Tongue (tissue), 2 donors: ENCODE results near the gene IRX6. TPM values are rescaled to one million over a fixed set of nuclear protein-coding genes. Genes with fewer than 3 reads are reported as not detected.

Source experiments
- DNase-seq: peaks from one replicate; pipeline ENCODE4 v3.0.0-alpha.2; 2015
- total RNA-seq: library from RNA; depleted of rRNA; stranded (reverse); fragments of >200 nt; gene quantifications from one replicate; pipeline ENCODE4 v1.2.3, GENCODE V29; 2014

IRX6 gene
- total RNA-seq: 0.10 TPM

DNA sequence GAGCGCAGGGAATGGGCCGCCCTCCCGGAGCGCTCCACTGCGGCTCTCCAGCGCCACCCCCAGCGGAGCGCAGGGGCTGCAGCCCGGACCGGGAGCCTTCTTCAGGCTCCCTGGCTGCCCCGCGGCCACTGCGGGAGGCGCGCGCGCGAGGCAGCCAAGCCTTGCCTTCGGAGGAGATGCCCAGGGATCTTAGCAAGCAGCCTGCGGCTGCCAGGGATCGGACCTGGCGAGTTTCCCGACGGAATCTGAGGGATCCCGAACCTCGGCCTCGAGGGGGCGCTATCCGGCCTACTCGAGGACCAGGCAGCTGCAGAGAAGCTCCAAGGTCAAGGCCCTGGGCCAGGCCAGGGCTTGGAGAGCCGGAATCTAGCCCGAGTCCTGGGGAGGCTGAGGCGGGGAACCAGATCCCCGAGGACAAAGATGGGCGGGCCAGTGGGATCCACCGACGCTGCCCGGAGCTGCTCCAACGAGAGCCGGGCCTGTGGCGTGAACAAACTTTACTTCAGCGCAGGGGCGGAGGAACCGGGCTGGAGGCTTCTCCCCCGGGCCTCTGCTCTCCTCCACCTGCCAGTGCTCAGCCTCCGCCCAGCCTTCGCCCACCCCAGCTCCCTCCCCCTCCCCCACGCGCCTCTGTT is at the start of gene IRX6:
Gene IRX6 (plus strand): TSS at position 567 of the 635 bp plus-strand sequence. CDS start 889 bp downstream, outside the sequence.
- DNase-seq: peak; percentile 54

DNA sequence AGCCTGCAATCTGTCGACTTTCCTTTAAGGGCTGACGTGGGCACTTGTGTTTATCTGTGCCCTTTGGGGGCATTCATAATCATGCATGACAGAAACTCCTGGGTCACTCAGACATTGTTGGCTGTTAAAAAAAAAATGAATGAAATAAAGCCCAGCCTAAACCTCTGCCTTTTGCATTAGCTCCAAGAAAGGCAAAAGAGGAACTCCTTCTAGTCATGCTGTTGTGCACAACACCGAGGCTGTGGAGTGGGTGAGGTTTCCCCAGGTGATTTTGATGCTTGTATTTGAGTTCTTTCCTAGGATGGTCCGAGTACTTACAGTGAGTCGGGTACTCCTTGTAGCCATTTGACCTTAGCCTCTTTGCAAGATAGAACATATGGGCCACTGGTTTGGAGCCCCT is 49.6 kb upstream of the IRX6 start:
- no peak for DNase-seq

DNA sequence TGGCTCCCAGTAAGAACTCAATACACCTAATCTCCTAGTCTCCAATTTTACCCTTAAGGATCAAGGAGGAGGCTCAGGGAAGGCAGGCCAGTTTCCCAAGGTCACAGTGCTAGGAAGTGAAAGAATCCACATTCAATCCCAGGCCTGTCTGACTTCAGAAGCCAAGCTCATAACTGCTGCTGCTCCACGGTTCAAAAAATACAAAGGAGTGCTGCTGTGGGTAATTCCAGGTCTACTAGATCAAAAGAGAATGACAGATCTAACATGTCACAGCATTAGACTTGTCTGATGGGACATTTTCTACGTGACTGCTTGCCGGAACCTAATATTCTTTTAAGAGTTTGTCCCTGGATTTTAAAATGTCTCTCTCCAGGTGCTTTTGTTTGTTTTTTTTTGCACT is 48.8 kb upstream of the IRX6 start:
- no peak for DNase-seq

DNA sequence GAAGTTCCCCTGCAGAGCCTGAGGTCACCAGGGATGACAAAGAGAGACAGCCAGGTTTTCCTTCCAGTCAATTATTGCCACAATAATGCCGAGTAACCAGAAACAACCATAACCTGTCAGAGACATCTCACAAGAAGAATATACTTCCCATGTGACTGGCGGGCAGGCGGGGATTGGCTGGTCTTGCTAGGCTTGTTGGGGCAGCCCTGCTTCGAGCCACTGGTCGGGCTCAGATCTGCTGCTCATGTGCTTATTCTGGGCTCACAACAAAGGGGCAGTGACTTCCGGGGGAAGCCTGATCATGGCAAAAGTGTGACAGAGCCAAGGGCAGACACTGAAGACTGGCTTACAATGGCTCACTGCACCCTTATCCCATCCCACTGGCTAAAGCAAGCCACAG is 48.1 kb upstream of the IRX6 start:
- DNase-seq: no peak

DNA sequence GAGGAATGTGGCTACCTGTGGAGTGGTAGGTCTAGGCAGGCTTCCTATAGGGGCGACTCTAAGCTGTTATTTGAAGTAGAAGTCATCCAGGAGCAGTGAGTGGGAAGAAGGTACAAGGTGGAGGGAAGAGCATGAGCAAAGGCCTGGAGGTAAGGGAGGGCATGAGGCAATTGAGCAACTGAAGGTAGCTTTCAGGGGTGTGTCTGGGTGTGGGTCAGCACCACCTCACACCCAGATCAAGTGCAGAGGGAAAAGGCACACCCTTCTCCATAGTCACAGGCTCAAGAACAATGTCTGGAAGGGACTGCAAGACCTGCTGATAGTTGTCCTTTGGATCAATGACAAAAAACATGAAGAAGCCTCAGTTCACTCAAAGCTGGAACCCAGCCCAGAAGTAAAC is 46.5 kb upstream of the IRX6 start:
- DNase-seq: no peak

DNA sequence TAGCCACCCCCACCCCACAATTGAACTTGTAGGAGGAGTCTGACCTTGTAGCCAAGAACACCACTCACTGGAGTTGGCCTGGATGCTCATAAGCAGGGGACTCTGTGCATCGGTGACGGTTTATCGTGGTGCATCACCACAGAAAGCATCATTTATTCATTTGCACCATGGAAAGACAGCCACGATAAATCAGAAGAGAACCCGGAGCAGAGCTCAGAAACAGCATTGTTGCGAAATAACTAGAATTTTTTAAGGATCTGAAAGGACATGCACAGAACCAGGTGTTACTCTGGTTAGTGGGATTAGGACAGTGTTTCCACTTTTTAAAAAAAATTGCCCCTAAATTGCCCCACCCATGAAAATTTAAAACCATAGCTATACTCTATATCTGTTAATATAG is 44.4 kb upstream of the IRX6 start:
- DNase-seq: no peak

DNA sequence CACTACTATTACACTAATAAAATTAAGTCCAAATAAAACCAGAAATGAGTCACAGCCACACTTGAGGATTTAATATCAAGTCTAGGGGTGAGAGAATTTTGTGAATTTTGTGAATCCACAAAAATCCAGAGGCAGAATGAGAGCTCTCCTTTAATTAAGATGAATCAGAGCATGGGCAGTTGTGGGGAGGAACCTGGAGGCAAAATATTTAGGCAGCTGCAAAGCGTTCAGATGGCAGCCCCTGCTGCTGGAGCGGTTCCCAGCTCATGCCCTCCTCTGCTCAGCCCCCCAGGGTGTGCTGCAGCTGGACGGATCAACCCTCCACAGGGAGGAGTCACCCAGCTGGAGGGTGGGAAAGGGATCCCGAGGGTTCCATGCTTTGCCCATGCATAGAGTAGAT is 43.4 kb upstream of the IRX6 start:
- DNase-seq: no peak

DNA sequence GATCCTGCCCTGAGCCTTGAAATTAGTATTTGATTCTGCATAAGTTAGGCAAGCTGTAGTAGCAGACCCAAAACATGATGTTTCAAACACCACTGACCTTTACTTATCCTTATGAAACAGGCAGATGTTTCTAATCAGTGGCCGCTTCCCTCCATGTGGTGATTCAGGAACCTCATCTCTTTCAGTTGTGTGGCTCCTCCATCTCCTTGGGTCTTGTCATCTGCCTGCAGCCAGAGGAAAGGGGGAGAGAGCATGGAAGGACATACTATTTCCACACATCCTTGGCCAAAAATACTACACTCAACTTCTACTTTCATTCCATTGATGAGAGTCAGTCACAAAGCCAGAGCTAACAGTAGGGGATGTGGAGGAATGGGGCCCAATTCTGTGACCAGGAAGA is 41.6 kb upstream of the IRX6 start:
- no peak for DNase-seq

DNA sequence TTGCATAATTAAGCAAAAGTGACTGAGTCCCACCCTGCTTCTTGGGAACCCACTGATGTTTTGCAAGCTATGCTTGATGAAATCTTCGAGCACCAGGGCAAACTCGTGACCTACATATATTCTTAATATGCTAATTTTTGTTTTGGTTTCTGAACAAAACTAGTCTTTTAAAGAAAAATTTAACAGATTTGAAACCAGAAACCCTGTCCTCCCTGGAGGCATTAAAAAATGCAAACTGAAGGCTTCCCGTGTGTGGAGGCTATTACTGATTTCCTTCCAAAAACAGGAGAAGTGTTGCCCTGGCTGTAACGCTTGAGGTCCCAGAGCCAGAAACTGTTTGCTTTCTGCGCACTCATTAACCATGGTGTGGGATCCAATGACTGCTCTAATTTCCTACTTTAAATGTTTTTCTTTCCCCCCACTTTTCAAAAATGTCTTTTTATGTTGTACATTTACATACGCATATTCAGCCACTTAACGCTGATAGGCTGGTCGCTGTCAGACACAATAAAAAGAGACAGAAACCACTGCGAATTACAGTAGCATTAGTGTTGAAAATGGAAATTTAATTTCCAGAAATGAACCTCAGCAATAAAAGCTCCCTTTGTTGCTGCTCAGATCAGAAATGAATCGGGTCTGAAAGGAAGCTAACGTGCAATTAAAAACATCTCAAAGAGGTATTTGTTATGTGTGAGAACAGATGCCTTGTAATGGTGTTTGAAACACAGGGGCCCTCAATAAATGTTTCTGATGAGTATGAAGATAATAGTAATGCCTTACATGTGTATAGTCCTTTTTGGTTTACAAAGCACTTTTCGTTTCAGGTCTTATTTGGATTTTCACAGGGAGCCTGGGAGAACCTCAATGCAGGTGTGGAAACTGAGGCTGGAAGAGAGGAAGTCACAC is 39.9 kb upstream of the IRX6 start:
- peak; percentile 31 for DNase-seq

DNA sequence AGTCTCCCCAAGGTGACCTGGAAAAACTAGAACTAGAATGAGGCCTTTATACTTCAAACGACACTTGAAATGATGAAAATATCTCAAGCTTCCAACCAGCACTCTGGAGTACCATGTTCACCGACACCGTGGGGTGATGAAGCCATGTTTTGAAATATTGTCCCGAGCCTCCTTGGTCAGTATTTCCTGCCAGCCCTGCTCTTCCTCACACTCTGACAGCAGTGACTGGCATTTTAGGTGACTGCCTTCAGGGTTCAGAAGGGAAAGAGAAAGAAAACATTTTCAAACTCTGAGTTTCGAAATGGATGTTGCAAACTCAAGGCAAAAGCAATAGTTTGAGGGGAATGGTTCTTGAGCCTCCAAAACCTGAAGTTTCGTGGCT is 39.3 kb upstream of the IRX6 start:
- DNase-seq: no peak

DNA sequence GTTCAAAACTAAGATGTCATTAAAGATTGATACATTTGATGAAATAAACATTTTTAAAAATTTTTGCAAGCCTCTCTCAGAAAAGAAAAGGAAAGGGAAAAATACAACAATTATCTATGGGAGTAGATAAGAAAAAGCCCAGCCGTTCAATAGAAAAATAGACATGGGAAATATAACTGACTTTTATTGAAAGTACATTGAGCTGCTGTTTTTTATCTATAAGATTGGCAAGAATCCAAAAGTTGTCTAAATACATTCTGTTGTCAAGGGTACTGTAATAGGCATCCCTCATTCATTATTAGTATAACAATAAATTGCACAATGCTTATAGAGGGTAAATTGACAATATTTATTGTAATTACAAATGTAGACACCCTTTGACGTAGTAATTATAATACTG is 38.4 kb upstream of the IRX6 start:
- DNase-seq: no peak

DNA sequence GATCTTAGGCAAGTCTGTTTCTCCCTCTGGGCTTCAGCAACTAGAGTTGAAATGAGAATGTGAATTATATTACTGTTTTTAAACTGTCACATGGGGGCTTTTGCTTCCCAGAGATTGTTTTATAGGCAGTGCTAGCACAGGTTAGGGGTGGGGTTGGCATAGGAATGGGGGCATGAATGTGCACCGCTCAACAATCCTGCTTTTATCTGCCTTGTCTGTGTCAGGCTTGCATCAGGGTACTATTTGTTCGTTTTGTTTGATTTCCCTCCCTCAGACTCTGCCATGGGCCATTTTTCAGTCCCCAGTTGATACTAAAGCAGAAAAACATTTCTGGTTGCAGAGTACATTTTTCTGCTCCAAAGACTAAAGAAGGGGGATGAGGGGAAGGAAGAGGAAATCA is 34.6 kb upstream of the IRX6 start:
- DNase-seq: no peak

DNA sequence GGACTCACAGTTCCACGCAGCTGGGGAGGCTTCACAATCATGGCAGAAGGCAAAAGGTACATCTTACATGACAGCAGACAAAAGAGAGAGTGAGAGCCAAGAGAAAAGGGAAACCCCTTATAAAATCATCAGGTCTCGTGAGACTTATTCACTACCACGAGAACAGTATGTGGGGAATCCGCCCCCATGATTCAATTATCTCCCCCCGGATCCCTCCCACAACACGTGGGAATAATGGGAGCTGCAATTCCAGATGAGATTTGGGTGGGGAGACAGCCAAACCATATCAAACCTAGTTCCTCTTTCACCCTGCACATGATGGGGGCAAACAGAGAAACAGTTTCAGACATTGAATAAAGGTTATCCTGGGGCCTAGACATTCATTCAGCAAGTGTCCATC is 32.2 kb upstream of the IRX6 start:
- DNase-seq: no peak

DNA sequence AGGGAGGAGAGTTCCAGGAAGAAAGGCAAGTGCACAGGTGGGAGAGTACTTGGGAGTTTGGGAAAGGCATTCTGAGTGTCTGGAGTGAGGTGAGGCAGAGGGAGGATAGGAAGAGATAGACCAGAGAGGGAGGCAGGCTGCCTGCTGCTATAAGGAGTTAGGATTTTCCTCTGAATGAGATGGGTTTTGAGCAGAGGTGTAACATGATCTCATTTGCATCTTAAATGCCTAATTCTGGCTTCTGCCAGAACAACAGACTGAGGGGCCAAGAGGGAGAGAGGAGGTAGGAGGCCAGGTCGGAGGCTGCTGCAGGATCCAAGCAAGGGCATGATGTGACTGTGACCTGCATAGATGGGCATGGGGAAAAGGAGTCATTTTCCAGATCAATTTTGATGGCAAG is 31.5 kb upstream of the IRX6 start:
- DNase-seq: no peak

DNA sequence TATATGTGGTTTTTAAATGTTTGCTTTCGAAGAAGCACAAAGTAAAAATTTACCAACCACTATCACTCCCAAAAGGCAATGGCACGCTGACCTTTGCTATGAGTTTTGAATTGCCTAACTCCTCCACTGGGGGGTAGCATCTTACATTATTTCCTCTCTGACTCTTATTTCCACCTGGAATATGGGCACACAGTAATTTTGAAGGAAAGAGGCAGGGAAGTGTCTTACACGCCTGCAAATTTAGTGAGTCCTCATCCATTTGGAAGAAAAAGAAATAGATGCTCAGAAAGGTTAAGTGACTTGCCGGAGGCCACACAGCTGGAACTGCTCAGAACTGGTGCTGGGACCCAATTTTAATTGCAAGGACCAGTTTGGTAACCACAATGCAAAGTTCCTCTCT is 29.9 kb upstream of the IRX6 start:
- DNase-seq: no peak

DNA sequence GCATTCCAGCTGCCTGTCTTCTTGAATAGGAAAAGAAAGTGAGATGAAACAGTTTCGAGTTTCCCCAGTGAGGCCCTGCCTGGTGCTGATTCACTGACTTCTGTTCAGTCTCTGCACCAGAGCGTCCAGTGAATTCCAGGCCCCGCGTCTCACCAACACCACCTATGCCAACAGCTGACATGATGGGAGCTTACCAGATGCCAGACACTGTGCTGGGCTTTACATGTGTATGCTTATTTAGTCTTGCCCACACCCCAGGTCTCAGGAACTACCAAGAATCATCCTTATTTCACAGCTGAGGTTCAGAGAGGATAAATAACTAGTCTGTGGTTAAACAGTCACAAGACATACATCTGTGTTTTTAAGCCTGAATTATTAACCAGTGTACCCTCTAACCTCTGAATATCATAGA is 29.1 kb upstream of the IRX6 start:
- DNase-seq: peak; percentile 61

DNA sequence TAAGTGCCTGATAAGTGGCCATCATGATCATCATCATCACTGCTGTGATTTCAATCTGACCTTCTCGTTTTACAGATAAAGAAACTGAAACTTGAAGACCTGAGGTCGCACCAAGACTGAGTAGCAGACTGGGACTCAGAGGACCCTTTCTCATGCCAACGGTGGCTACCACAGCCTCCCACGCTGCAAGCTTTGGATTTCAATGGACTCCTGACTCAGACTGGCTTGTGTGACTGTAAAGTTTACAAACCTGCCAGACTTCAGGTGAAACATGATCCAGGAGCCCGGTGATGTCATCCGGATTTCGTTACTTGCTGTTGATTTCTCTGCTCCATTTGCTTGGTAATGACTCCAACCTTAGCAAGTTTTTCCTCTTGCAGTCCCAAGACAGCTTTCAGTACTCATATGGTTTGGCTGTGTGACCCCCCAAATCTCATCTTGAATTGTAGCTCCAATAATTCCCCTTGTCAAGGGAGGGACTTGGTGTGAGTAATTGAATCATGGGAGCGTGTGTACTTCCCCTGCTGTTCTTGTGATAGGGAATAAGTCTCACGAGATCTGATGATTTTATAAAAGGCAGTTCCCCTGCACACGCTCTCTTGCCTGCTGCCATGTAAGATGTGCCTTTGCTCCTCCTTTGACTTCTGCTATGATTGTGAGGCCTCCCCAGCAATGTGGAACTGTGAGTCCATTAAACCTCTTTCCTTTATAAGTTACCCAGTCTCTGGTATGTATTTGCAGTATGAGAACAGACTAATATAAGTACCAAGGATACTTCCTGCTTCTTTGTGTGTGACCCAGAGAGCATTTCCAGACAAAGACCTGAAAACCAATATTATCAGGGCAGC is 26.7 kb upstream of the IRX6 start:
- no peak for DNase-seq

DNA sequence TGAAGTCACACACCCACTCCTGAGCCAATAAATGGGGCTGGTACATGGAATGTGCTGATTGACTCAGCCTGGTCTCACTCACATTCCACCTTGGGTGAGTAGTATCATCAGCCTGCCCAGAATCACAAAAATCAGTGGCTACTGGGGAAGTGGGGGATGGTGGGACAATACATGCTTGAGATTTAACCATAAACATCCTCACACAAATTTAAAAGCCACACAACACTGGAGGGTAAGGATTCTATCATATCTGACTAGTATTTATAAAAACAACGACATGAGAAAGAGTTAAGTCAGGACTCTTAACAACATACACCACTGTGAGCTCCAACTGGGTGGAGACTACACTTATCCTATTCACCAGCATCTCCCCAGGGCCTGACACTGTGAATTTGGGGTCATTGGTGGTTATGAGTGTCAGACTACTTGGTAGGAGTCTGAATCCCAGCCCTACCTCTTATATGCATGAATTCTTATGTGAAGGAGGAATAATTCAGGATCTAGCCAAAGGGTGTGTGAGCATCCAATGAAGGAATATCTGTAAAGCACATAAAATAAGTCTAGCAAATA is 26.0 kb upstream of the IRX6 start:
- no peak for DNase-seq

DNA sequence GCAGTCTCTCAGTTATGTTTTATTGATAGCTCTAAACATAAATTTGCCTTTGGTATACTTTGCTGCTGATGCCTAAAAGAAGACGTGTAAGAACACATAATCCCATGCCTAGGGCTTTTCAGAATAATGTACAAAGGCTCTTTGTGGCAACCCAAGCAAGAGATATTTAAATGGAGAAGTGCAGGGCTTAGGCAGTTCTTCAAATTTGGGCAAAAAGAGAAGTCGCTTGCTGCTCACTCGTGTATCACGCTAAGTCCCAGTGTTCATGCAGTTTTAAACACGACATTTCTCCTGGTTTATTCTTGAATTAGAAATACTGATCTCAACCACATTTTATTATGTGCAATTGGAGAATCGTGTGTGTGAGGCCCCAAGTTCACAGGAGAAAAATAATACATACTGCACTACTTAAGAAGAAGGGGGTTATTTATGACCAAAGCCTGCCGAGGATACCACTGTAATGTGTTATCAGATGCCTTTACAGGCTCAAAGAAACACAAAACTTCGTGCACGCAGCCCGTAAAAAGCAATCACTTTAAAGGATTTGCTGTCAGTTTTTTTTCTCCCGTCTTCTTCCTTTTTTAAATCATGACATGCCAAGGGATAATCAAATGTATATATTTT is 22.5 kb upstream of the IRX6 start:
- no peak for DNase-seq

DNA sequence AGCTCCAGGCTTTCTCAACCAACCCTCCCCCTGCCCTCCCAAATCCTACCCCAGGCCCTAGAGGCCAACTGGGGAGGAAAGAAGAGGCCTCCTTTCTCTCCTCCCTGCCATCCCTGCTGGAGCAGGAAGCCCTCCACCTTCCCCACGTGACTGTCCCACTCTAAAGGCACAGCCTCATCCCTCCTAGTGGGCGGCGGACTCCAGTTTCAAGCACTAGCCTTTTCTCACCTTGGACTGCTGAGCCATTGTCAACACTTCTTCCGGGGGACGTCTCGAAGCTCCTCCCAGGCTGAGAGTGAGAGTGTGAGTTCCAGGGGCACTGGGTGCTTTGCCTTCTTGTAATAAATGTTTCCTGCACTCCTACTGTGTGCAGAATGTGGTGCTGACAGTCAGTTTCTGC is 21.4 kb upstream of the IRX6 start:
- DNase-seq: no peak

DNA sequence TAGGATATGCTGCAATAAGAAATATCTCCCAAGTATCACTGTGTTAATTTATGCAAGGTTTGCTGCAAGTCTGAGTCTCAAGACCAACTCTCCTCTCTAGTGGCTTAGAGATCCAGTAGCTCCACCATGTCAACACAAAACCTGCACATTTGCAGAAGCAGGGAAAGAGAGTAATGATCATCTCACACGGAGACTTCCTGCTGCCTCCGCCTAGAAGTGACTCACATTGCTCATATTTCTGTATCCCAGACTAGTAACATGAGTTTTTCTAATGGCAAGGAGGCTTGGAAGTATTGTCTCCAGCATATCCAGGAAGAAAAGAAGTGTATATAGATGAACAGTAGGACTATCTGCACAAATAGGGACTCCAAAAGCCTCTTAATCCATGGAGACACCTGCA is 15.0 kb upstream of the IRX6 start:
- no peak for DNase-seq

DNA sequence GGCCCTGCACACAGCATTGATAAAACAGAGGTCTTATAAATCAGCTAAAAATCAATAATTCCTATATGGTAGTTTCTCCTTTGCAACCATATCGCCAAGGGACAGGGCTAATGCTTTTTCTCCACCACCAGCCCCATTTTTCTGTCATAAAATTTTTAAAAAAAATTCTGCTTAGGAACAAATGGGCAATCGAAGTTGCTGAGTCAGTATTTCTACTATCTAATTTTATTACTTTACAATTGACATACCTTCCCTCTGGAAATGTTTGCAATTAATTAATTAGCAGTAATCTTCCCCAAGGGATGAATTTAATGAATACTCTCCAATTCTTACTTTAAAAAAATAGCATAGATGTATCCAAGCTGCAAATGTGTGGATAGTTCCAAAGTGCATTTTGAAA is 1.7 kb upstream of the IRX6 start:
- no peak for DNase-seq
